ENCODE data around the gene NINL. TPM values are rescaled to one million over a fixed set of nuclear protein-coding genes. Genes with fewer than 3 reads are reported as not detected.
A peak's percentile ranks its signal among the peaks of the same experiment; 100 is the strongest.

Gene NINL
- total RNA-seq, 1 donor from 2014 or later: 95.5 TPM

DNA sequence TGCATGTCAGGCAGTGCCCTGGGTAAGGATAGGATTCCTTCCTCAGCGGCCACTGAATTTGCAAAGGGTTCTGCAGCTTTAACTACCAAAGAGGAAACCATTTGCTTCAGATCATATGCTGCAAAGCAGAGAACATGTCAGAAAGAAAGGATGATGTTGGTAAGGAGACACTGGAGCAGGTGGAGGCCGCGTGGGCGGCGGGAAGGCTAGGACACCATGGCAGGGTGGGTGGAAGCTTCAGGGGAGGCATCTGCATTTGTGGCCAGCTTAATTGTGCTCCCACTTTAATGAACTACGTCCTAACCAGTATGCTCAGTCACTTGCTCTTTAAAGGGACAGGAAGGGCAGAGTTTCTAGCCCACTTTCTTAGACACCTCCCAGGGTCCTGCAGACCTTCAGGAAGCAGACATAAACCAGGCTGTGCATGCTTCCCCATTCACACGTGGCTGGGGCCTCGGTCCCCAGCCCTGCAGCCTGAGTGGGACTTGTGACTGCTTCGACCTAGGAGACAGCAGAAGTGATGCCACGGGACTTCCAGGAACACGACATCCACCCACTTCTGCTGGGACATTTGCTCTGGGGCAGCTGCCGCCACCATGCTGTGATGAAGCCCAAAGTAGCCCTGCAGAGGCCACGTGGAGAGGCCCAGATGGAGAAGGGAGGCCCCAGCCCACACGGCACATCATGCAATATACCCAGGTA lies 101.7 kb downstream of the NINL start:
- Mint-ChIP-seq H3K36me3 (ENCODE audit: low read depth, unreplicated experiment) (peaks cover 42% of the 10 kb centered on the region), H3K4me1 (ENCODE audit: unreplicated experiment) (peaks cover 20% of the 10 kb centered on the region), H3K27ac (ENCODE audit: unreplicated experiment) (no peak overlapping the region), H3K9me3 (ENCODE audit: unreplicated experiment) (no peaks in the 10 kb centered on the region), H3K27me3 (ENCODE audit: unreplicated experiment) (peaks cover 10% of the 10 kb centered on the region), H3K4me3 (ENCODE audit: unreplicated experiment) (peak overlapping the region; percentile 76)
- no peak for DNase-seq (ENCODE audit: low spot score)
- TF ChIP-seq, protein P1, sequence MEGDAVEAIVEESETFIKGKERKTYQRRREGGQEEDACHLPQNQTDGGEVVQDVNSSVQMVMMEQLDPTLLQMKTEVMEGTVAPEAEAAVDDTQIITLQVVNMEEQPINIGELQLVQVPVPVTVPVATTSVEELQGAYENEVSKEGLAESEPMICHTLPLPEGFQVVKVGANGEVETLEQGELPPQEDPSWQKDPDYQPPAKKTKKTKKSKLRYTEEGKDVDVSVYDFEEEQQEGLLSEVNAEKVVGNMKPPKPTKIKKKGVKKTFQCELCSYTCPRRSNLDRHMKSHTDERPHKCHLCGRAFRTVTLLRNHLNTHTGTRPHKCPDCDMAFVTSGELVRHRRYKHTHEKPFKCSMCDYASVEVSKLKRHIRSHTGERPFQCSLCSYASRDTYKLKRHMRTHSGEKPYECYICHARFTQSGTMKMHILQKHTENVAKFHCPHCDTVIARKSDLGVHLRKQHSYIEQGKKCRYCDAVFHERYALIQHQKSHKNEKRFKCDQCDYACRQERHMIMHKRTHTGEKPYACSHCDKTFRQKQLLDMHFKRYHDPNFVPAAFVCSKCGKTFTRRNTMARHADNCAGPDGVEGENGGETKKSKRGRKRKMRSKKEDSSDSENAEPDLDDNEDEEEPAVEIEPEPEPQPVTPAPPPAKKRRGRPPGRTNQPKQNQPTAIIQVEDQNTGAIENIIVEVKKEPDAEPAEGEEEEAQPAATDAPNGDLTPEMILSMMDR (IDR thresholded peaks at IDR 0.05; ENCODE audit: unreplicated experiment): no peak

DNA sequence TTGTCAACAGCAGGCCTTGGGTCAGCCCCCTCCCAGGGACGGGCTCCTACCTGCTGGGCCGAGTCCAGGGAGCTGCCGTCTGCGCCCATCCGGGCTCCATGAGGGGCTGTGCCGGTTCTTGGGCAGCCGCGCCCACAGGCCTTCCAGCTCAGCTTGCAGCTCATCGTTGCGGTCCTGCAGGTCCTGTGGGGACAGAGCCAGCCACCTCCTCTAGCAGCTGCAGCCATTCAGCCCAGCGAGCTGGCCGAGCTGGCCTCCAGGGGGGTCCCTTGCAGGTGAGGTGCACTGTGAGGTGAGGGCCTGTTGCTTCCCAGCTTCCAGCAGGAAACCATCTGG lies 103.4 kb downstream of the NINL start:
- TF ChIP-seq, protein P1 (IDR thresholded peaks at IDR 0.05; ENCODE audit: unreplicated experiment): no peak
- Mint-ChIP-seq H3K4me3 (ENCODE audit: unreplicated experiment) (no peak overlapping the region), H3K36me3 (ENCODE audit: low read depth, unreplicated experiment) (peaks cover 50% of the 10 kb centered on the region), H3K27ac (ENCODE audit: unreplicated experiment) (no peak overlapping the region), H3K27me3 (ENCODE audit: unreplicated experiment) (peaks cover 15% of the 10 kb centered on the region), H3K9me3 (ENCODE audit: unreplicated experiment) (no peaks in the 10 kb centered on the region), H3K4me1 (ENCODE audit: unreplicated experiment) (peaks cover 20% of the 10 kb centered on the region)
- DNase-seq (ENCODE audit: low spot score): no peak

DNA sequence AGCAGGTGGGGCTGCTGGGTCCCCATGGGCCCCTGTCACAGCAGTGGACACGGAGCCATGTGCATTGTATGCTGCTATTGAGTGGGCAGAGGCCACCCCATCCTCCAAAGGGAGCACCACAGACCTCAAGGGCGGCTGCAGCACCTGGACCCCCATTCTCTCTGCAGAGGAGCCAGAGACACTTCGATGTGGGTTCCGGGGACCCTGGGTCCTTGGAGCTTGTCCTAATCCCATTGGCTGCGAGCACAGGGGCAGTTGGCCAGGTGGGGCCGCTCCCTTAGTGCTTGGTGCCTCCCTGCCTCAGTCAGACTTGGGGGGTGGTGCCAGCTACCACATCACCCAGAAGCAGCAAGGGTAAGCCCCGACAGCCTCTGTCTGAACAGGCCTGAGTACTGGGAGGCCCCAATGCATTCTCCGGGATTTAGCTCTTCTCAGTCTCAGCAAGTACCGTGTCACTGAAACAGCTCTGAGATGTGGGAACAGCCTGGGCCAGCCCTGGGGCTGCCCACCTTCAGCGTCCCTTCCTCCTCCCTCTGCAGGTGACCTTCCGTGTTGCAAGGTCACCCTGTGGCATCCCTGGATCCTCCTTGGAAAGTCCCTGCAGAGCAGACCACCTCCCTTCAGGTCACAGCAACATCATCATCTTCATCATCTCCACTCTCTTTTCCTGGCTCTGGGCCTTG lies 104.0 kb downstream of the NINL start:
- Mint-ChIP-seq H3K27ac (ENCODE audit: unreplicated experiment) (no peak overlapping the region), H3K9me3 (ENCODE audit: unreplicated experiment) (no peaks in the 10 kb centered on the region), H3K27me3 (ENCODE audit: unreplicated experiment) (peaks cover 15% of the 10 kb centered on the region), H3K36me3 (ENCODE audit: low read depth, unreplicated experiment) (peaks cover 49% of the 10 kb centered on the region), H3K4me3 (ENCODE audit: unreplicated experiment) (no peak overlapping the region), H3K4me1 (ENCODE audit: unreplicated experiment) (peaks cover 17% of the 10 kb centered on the region)
- no peak for DNase-seq (ENCODE audit: low spot score)
- TF ChIP-seq, protein P1 (IDR thresholded peaks at IDR 0.05; ENCODE audit: unreplicated experiment): no peak

DNA sequence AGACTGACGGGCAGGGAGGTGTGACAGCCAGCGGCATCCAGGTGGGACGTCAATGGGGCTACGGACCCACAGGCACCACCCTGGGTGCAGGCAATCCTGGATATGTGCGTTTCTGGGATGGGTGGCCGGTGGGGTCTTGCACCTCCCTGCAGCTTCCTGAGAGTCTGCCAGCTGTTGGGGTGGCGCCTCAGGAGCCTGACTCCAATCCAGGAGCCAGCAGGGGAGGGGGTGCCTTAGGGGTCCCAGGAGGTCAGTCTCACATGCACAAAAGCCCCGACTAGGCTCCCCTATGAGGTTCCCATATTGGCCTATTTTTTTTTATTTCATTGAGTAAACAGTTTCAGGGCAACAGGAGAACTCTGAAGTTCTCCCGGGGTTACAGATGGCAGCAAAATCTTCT lies 104.5 kb downstream of the NINL start:
- no peak overlapping the region for H3K4me3 Mint-ChIP-seq (ENCODE audit: unreplicated experiment)
- H3K9me3 Mint-ChIP-seq (ENCODE audit: unreplicated experiment): no peaks in the 10 kb centered on the region
- peaks cover 12% of the 10 kb centered on the region for H3K27me3 Mint-ChIP-seq (ENCODE audit: unreplicated experiment)
- TF ChIP-seq, protein P1 (IDR thresholded peaks at IDR 0.05; ENCODE audit: unreplicated experiment): no peak
- no peak overlapping the region for H3K27ac Mint-ChIP-seq (ENCODE audit: unreplicated experiment)
- no peak for DNase-seq (ENCODE audit: low spot score)
- H3K4me1 Mint-ChIP-seq (ENCODE audit: unreplicated experiment): peaks cover 12% of the 10 kb centered on the region
- H3K36me3 Mint-ChIP-seq (ENCODE audit: low read depth, unreplicated experiment): peaks cover 47% of the 10 kb centered on the region

DNA sequence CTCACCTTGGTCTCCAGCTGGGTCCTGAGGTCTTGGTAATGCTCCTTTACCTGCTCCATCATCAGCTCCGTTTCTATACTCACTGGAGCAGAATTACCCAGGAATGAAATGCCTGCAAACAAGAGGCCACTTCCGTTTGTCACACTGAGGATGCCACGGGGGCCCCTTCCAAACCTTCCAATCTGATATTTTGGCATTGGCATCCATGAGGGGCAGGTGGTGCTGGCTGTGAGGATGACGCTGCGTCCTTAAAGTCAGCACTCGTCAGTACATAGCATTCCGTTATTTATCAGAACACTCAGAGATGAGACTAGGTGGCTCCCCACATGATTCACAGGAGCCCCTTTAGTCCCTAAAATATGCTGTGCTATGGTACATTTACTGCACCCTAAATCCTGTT lies 105.2 kb downstream of the NINL start:
- Mint-ChIP-seq H3K27me3 (ENCODE audit: unreplicated experiment) (peaks cover 15% of the 10 kb centered on the region), H3K36me3 (ENCODE audit: low read depth, unreplicated experiment) (peaks cover 52% of the 10 kb centered on the region), H3K4me3 (ENCODE audit: unreplicated experiment) (no peak overlapping the region), H3K9me3 (ENCODE audit: unreplicated experiment) (no peaks in the 10 kb centered on the region), H3K4me1 (ENCODE audit: unreplicated experiment) (peaks cover 9% of the 10 kb centered on the region), H3K27ac (ENCODE audit: unreplicated experiment) (no peak overlapping the region)
- TF ChIP-seq, protein P1 (IDR thresholded peaks at IDR 0.05; ENCODE audit: unreplicated experiment): no peak
- no peak for DNase-seq (ENCODE audit: low spot score)

Data from endothelial cell (in vitro differentiated cells).